SHP77 treated with DMSO at 0.1 percent for 48 hours (cell line): ENCODE data around the gene BCAS4.

ENCODE experiments used
- DNase-seq: peaks from one replicate; lab custom pipeline; 2025; lab: John Stamatoyannopoulos, UW

The BCAS4 gene

DNA sequence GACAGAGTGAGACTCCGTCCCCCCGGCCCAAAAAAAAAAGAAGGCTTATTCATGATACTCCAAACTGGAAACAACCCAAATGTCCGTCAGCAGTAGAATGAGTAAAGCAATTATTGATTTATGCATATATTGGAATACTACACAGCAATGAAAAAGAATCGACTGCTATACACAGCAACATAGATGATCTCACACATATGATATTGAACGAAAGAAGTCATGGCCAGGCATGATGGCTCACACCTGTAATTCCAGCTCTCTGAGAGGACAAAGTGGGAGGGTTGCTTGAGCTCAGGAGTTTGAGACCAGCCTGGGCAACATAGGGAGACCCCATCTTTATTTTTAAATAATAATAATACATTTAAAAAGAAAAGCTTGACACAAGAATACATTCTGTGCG is 28.5 kb downstream of the BCAS4 start:
- DNase-seq = no peak

DNA sequence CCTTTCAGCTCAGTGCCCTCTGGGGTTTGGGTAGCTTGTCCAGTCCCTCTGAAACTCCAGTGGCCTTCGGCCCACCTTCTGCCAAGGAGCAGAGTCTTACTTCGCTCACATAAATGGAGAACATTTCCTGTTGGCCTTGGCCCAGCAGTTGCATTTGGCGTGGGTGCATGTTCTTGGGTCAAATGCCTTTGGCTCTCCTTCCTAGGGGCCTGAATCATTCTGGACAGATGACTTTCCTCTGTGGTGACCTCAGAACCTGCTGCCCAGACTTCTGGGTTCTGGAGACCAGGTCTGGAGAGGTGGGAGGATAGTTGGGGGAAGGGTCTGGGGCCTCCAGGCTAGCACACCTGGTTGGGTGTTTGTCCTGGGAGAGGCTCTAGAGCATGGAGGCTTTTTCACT is 29.3 kb downstream of the BCAS4 start:
- DNase-seq = no peak

DNA sequence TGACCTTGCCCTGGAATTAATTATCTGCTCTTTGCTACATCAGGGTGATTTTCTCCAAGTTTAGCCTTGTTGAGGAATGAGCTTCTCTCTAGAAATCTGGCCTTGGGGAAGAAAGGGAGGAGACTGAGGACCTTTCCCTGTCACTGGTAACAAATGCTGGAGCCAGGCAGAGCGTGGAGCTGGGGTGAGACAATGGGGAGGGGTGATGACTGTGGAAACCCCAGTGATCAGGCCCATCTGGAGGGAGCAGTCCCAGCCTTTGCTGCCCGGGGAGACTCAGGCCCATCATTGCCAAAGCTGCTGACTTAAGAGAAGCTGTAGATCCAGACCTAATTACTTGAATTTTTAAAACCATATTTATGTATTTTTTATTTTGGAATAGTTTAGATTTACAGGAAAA is 31.3 kb downstream of the BCAS4 start:
- no peak for DNase-seq

DNA sequence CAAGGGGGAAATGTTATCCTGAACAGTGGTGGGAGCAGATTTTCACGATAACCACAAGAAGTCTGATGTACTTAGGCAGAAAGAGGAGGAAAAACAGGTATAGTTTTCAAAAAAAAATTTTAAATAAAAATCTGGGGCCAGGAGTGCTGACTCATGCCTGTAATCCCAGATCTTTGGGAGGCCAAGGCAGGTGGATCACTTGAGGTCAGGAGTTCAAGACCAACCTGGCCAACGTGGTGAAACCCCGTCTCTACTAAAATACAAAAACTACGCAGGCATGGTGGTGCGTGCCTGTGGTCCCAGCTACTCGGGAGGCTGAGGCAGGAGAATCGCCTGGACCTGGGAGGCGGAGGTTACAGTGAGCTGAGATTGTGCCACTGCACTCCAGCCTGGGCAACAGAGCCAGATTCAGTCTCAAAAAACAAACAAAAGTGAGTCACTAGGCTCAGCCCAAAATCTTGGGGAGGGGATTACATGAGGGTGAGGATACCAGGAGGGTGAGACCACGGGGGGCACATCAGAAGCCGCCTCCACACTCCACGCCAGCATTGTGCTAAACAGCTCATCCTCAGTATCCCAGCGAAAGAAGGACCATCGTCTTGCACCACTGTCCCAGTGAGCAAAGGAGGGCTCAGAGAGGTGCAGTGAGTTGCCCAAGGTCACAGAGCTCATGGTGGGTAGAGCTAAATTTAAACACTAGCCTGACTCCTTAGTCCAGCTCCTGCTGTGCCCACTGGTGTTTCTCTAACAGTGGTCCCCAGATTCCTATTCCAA is 33.7 kb downstream of the BCAS4 start:
- DNase-seq = no peak

DNA sequence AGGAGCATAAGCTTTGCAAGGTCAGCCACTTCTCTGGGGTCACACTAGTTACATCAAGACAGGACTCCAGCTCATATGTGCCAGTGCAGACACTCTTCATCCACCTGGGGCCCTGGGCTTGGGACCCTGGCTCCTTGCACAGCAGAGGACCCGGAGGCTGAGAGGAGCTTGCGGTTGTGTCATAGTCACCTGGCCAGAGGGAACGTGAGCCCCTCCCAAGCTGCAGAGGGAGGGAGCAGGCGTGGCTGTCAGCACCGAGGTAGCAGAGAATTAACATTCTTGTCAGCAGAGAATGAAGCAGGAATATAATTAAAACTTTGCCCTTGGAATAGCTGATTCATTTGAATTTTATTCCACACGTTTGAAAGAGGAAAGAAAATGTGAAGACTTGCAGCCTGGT is 36.8 kb downstream of the BCAS4 start:
- no peak for DNase-seq

DNA sequence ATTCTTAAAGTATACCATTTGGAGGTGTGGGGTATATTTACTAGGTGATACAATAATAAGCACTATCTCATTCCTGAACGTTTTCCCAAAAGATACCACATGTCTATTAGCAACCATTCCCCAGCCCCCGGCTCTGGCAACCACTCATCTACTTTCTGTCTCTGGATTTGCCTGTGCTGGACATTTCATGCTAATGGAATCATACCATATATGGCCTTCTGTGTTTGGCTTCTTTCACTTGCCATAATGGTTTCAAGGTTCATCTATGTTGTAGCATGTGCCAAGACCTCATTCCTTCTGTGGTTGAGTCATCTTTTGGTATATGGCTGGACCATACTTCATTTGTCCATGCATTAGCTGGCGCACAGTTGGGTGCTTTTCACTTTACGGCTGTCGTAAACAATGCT is 39.7 kb downstream of the BCAS4 start:
- no peak for DNase-seq

DNA sequence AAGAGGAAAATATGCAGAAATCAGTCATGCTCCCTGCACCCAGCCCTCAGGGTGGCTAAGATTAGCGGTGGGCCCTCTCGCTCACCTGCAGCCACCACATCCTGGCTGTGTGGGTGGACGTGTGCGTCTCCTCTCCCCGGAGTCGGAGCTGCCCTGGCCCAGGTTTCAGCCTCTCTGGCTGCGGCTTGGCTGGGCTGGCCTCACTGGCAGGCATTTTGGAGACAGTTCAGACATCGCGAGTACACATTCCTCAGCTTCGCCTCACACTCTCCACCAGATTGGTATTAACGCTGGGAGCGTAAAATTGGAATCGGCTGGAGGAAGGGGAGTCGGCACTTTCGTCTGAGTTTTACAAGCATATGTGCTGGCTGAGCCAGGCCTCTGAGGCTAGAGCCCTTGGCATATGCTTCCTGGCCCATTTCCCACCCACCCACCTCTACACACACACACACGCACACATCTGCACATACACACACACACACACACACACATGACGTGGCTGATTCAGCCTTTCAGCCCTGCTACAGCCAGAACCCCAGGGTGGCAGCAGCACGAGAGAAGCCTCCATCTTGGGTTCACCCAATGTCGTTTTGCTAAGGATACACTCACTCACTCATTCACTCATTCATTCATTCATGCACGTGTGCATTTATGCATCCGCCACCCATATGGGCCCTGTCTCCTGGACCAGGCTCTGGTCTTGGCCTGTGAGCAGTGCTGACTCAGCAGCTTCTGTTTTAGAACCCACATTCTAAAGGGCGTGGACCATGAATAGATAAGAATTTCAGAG is 42.9 kb downstream of the BCAS4 start:
- no peak for DNase-seq

DNA sequence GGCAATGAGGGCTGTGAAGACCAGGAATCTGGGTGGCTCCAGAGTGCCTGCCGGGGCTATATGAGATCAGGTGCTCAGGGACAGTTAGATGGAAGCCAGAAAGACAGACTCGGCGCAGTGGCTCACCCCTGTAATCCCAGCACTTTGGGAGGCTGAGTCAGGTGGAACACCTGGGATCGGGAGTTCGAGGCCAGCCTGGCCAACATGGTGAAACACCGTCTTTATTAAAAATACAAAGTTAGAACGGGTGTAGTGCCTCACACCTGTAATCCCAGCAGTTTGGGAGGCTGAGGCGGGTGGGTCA is 43.4 kb downstream of the BCAS4 start:
- no peak for DNase-seq

DNA sequence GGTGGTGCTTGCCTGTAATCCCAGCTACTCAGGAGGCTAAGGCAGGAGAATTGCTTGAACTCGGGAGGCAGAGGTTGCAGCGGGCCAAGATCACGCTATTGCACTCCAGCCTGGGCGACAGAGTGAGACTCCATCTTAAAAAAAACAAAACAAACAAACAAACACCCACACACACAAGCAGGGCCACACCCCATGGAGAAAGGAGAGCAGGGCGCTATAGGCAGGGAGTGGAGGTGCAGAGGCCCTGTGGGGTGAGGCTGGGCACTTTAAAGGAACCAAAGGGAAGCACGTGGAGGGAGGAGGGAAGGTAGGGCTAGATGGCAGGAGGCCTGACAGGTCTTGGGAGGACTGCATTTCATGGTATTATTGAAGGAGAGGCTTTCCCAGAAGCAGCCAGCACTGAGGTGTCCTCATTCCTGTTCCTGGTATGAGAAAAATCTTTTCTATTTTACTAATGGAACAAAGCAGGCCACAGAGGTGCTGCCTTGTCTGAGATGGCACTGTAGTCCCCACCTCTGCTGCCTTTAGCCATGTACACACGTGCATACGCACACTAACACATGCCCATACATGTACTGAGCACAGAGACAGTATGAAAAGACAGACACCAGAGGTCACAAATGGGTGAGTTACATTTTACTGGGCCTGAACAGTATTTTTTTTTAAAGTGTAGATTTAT is 44.0 kb downstream of the BCAS4 start:
- no peak for DNase-seq

DNA sequence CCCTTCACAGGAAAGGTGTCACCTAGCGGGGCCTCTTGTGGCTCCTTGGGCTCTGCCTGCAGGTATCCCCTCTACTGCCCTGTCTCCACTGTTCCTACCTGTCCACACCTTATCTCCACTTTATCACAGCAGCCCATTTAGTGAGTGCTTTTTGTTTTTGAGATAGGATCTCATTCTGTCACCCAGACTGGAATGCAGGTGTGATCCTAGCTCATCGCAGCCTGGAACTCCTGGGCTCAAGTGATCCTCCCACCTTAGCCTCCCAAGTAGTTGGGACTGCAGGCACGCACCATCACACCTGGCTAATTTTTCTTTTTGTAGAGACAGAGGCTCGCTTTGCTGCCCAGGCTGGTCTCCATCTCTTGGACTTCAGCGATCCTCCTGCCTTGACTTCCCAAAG is 48.0 kb downstream of the BCAS4 start:
- no peak for DNase-seq

DNA sequence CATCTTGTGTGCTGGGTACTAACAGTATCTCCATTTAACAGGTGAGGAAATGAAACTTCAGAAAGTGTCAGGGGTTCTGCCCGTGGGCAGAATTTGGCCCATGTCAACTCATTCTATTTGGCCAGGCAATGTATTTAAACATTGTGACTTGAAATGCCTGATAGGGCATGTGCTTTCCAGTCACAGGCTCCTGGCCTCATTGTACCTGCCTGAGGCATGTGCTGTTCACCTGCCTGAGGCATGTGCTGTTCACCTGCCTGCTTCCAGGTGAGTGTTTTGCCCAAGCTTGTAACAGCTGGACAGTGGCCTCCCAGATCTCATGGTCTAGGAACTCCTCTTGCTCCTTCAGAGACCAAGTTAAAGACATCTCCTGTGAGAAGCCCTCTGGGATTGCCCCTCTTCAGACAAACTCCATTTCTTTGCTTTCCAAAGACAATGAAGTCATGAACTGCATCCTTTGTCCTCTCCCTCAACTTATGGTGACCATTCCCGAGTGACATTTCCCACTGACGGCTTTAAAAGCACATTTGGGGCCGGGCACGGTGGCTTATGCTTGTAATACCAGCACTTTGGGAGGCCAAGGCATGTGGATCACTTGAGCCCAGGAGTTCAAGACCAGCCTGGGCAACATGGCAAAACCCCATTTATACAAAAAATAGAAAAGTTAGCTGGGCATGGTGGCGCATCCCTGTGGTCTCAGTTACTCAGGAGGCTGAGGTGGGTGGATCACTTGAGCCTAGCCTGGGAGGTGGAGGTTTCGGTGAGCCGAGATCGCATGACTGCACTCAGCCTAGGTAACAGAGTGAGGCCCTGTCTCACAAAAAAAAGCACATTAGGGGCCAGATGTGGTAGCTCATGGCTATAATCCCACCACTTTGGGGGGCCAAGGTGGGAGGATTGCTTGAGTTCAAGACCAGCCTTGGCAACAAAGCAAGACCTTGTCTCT is 48.7 kb downstream of the BCAS4 start:
- no peak for DNase-seq

DNA sequence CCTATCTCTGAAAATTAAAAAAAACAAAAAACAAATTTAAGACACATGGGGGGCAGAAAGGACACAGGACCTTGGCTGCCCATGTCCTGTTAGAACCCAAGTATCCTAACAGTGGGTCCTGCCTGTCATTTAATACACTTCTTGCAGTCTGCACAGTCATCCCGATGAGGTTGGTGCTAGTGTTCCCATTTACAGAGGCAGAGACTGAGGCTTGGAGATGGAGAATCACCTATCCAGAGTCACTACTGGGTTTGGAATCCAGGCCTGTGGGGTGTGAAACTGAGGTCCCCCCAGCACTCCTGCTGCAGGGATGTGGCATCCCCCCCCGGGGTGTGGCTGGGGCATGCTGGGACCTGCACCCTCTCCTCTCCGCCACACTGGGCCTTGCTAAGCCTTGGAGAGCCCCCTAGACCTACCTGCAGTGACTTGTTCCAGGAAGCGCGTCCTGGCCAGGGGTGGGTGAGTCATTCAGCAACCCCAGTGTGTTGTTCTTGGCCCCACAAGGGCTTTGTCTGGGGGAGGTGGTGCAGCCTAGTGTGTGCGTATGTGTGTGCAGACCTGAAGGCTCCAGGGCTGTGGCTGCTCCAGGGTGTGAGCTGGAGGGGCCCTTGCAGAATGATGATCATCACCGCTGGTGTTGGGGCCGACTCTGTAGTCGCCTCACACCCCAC is 49.7 kb downstream of the BCAS4 start:
- no peak for DNase-seq

DNA sequence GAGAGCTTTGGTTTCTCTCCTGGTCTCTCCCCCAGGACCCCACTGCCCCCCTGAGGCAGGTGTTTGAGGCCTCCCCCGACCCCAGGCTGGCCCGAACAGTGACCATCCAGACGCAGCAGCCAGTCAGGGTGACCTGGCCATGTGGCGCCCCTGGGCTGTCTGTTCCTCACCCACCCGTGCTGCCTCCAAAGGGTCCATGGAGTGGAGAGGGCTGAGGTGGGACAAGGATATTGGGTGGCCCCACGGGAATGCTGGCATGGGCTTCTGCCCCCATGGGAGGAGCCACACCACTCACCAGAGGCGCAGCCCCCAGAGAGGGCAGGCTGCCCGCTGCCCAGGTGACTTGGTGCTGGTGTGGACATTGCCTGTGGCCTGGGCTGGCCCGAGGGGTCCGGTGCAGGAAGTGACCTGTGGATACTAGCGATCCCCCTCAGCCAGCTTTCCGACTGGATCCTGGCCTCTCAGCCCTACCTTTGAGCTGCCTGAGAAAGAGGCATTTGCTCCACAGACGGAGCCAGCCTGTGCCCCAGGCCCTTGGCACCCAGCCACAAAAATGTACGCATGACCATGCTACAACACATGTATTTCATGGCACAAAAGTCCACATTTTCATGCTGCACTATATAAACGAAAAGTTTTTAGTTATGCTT is 50.8 kb downstream of the BCAS4 start:
- DNase-seq = no peak

DNA sequence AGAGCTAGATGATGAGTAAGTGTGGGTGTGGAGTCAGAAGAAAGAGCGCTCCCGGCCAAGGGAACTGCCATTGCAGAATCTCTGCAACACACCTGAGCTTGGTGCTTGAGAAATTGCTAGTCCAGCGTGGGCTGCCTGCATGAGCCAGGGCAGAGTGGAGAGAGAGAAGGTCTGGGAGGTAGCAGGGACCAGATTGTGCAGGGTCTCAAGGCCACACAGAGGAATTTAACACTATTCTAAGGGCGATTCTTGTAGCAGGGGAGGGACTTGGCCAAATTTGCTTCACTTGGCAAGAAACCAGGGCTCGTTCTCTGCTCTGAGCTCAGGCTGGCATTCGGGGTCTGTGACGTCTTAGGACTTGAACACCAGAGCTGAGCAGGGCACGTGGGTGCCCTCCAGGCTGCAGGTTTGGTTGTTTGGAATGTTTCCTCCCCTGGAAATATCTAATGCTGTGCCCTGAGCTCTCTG is 53.5 kb downstream of the BCAS4 start:
- DNase-seq = no peak

DNA sequence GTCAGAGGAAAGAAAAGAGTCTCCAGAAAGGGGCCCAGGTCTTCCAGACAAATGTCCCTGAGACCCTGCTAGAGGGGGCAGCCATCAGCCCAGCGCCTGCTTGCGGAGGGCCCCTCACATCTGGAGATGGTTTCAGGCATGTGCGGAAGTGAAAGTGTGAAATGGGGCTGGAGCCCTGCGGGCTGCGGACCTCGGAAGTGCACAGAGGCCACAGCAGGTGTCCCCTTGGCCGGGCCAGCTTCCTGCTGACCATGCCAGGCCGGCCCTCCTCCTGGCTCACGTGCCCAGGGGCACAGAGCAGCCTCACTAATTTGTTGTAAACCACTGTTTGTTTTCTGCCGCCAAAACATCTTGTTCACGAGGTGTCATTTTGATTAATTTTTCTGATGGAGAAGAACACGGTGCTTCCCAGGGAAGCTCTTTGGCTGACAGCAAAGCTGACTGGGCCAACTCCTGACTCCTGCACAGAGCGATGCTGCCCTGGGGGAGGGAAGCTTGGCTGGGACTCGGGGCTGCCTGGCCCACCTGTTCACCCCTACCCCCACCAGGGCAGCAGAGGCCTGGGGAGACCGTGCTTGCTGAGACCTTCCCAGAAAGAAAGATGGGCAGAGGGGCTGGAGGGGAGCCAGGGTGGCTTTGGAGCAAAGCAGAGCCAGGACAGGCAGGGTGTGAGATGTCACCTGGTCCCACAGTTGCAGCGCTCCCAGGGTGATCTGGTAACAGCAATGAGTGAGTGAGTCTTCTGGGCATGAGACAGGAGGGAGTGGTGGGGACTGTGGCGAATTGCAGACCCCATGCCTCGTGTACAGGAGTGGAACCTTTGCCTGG is 54.2 kb downstream of the BCAS4 start:
- DNase-seq = no peak

DNA sequence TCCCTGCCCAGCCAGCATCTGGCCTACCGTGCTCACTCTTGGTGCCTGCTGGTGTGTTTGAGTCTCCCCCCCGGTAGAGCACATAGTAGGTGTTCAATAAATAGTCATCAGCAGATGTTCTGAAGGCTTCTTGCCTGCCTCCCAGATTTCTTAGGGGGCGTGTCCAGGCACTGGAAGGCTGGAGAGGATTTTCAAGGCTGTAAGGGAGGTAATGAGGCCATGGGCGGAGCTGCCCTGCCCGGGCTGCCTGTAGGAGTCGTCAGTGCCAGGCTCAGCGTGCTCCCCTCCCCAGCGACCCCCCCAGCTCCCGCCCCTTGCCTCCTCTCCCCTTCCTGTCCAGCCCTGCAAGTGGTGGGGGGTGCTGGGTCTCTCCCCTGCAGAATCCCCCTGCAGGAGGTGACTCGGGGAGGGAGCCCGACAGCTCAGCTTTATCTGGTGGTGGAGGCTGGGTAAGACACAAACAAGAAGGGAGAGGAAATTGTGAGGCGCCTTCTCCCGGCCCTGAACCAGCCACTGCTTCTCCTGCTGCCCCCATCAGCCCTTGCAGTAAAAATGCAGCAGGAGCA is 55.9 kb downstream of the BCAS4 start:
- no peak for DNase-seq

DNA sequence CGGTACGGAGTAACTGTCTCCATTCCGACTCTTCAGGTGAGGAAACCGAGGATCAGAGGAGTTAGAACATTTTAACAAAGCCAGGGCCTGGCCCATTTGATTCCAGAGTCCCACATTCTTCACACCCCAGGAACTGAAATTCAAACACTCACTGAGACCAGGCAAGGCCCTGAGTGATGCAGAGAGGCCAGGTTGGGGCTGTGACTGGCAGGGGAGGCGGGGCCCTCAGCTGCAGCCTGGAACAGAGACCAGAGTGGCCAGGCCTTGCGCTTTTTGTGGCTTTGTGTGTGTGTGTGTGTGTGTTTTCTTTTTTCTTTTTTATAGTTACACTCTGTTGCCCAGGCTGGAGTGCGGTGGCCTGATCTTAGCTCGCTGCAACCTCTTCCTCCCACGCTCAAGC is 57.2 kb downstream of the BCAS4 start:
- no peak for DNase-seq

DNA sequence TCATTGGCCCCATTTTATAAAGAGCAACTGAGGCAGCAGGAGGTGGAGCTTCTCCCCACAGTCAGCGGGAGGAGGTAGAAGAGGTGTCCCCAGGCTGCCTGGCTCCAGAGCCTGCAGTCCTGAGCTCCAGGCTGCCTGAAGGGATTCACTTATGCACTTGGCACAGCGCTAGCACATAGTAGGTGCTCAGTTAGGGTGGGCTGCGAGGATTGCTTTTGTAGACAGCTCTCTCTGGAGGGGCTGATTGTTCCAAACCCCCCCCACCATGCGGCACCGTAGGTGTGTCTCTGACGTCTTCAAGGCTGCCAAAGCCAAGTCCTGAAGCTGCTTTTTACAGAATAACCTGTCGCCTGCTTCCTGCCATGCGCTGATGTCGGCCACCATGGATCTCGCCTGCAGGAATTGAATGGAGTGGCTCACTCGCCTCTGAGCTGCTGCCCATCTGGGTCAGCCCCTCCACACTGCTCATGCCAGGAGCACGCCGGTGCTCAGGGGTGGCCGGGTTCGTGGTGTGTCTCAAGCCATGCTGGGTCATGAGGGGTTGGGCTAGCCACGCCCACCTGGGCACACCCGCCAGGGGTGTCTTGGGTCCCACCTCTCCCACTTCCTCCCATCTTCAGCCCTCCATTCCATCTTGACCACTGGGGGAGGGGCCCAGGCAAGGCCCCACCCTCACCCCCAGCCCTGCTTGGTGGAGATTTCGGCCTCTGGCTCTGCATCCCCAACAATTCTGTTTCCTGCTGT is 59.8 kb downstream of the BCAS4 start:
- DNase-seq = no peak
